Right lobe of liver (tissue), 4 donors: ENCODE results near the gene NAA20.

ENCODE experiments used
- POLR2A ChIP-seq: fragments of 450-650 bp; IDR thresholded peaks from one replicate; pipeline ENCODE4 v1.6.1; 2017; ENCODE audit warnings: antibody characterized with exemption, mild to moderate bottlenecking
- TF ChIP-seq, protein P1 (sequence below), 4 donors: fragments of 200-600 bp in 3 of 4; fragments of 450-650 bp in 1 of 4; IDR thresholded peaks; one replicate each; pipeline versions ENCODE4 v1.5.1 to v1.8.0; 2016 to 2022; ENCODE audit warnings: antibody characterized with exemption in 4 of 4, mild to moderate bottlenecking in 2 of 4
- donor health status: DM: no; HTN: no; CAD: no.
- donor health status: DM: no; HTN: no; CAD: no.
- donor health status: DM: no; HTN: yes; CAD: no.

DNA sequence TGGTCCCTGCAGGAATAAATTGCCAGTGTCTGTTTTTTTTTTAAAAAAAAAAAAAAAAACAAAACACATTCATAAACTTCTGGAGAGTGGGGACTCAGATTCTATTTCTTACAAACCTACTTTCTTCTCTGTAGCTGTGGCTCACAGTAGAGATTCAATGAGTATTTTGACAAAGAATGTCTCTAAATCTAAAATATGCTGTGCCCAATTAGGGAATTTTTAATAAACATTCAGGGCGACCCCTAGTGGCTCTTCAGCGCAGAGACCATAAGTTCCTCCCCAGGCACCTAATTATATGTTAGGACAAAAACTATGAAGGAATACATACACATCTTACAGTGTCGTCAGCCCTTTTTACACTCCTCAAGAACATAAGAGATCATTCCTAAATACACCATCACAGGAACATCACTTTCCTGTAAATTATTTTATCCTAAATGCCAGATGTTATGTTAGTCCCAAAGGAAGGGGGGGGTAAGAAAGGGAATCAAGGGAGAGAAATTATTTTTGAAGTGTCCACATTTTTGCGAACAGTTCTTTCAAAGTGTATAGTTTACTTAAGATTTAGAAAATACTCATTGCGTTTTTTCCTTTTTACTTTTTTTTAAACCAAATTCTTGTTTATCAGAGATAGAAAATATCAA lies 21.8 kb upstream of the NAA20 start:
- TF ChIP-seq, protein P1, sequence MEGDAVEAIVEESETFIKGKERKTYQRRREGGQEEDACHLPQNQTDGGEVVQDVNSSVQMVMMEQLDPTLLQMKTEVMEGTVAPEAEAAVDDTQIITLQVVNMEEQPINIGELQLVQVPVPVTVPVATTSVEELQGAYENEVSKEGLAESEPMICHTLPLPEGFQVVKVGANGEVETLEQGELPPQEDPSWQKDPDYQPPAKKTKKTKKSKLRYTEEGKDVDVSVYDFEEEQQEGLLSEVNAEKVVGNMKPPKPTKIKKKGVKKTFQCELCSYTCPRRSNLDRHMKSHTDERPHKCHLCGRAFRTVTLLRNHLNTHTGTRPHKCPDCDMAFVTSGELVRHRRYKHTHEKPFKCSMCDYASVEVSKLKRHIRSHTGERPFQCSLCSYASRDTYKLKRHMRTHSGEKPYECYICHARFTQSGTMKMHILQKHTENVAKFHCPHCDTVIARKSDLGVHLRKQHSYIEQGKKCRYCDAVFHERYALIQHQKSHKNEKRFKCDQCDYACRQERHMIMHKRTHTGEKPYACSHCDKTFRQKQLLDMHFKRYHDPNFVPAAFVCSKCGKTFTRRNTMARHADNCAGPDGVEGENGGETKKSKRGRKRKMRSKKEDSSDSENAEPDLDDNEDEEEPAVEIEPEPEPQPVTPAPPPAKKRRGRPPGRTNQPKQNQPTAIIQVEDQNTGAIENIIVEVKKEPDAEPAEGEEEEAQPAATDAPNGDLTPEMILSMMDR (IDR thresholded peaks at IDR 0.05): peak; percentile 74 to 87 (median 81)
- no peak for TF ChIP-seq POLR2A
